GM13976 (cell line): ENCODE results near the gene PLXNA2.

Experiments used
- DNase-seq: peaks from one replicate; pipeline ENCODE4 v3.0.0; 2012; ENCODE audit warnings: low spot score
- CTCF ChIP-seq: IDR thresholded peaks from 2 replicates; pipeline ENCODE4 v1.5.1; 2012; ENCODE audit warnings: borderline replicate concordance, mild to moderate bottlenecking; ENCODE audit not compliant: insufficient read depth; ENCODE audit errors: extremely low read depth, missing control alignments, control extremely low read depth
- in situ Hi-C: fragments of 300-500 bp; cut with MboI; formaldehyde crosslinking; loops from one replicate; pipeline ENCODE4 v1.12.0; 2022; ENCODE audit warnings: low sequenced_read_pairs, mixed read lengths, inconsistent platforms; ENCODE audit not compliant: unreplicated experiment

PLXNA2 gene

GRCh38 chr1:207990876-207991582, 253.2 kb downstream of the PLXNA2 start:
- in situ Hi-C loops: no loop called here
- no peak for DNase-seq
- no peak for TF ChIP-seq CTCF

DNA sequence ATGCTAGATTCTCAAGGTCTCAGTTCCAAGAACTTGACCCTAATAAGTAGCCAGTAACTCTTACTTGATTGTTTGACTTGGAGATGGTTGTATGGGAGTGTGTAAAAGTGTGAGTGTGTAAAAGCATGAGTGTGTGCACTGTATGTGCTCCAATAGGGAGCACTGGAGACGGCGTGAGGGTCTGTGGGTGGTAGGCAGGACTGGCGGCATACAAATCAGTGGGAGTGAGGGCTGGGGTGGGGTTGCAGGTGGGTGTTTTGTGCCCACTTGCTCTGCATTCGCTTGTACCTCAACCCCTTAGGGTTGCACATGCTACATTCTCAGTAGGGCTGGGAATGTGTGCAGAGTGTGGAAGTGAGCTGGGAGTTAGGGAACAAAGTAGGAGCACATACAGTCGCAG, 253.7 kb downstream of the PLXNA2 start:
- in situ Hi-C loops: no loop called here
- no peak for TF ChIP-seq CTCF

DNA sequence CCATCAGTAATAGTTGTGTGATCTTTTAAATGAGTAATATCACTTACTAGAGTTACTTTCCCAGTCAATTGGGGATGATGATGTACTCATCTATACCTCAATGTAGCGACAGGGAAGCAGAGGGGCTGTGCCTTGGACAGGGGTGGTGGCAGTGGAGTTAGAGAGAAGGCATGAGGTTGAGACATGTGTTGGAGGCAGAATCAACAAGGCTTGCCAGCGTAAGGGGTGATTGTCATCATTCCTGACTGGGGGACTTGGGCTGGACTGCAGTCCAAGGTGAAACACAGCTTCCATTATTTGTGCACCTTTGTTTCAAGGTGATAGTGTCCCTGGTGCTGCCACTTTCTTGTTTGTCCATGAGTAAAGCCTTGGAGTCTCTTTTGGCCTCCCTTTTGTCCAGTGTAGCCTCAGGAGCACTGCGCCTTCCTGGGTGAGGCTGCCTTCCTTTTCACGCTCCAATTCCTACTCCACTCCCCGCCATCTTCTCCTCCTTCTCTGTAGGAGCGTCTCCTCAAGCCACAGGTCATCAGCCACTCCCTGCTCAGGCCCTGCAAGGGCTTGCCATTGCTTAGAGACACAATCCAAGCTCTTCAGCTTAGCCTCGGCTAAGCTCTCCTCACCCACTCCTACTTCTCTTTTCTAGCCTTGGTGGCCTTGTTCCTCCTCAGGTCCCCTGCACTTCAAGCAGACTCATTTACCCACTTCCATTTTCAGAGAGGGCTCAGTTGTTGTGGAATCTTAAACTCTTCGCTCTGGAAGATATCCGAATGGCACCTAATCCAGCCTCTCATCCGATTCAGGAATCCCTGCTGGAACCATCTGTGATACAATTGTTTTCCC, 255.6 kb downstream of the PLXNA2 start:
- no peak for TF ChIP-seq CTCF
- DNase-seq: no peak
- in situ Hi-C loops: no loop called here

More for the DNA sequence above, 253.7 kb downstream of the PLXNA2 start:
- no peak for DNase-seq

DNA sequence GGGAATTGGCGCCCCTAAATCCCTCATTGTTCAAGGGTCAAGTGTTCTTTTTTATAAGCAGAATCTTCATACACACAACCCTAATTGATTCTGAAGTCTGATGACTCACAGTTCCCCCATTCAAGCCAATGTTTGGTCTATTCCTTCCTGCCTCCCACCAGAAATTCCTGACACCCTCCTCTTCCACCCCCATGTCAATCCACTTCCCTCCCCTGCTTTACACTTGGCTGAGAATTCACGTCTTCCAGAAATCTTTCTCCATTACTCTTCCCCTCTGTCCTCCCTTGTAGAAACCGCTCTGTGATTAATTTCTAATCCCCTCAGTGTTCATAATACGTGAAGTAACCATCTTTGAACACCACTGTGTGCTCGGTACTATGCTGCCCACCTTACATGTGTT, 257.0 kb downstream of the PLXNA2 start:
- in situ Hi-C loops: no loop called here
- TF ChIP-seq CTCF: no peak
- no peak for DNase-seq

- no peak for DNase-seq
- no peak for TF ChIP-seq CTCF
- in situ Hi-C loops: no loop called here
These were observed 258.2 kb downstream of the PLXNA2 start for GRCh38 chr1:207985996-207986395.

DNA sequence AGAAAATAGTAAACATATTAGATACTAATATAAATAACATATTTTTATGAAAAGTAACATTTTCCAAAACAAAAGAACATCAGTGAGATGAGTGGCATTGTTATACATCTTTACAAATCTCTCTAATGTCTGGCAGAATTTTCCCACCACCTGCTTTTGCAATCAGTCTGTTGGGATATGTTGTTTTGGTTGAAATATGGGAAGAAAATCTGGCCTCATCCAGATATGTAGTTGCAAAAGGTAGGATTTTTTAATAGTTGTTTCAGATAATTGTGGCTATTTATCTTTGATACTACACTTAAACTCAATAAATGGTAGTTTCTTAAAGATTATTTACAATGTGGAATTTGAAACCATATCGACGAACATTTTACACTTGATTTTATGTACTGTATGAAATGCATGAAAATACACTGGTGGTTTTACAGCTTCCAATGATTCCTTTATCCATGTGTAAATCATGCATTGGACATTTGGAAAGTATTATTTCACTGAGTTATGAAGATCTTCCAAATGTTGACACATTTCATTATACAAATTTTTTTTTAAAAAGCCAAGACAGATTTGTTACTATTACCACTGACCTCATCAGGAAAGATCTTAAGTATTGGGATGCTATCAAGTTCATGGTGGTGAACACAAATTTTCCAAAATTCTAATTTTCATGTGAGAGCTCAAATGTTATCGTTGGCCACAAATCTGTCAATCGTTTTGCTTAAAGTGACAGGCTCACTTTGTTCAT, 259.2 kb downstream of the PLXNA2 start:
- no peak for DNase-seq
- no peak for TF ChIP-seq CTCF
- in situ Hi-C loops: no loop called here
